GM19035 (cell line): ENCODE measurements around the gene APOBEC3G.

ENCODE experiments used
- ATAC-seq: cut with Tn5 transposase; IDR thresholded peaks from one replicate; pipeline ENCODE4 v1.9.1; 2021; ENCODE audit not compliant: unreplicated experiment

Gene APOBEC3G

GRCh38 chr22:39090426-39091064 lies 13.5 kb downstream of the APOBEC3G start:
- ATAC-seq: no peak

- ATAC-seq: no peak
Observed at GRCh38 chr22:39091126-39092081, 14.3 kb downstream of the APOBEC3G start.

- no peak for ATAC-seq
Observed at GRCh38 chr22:39092111-39092862, 15.2 kb downstream of the APOBEC3G start.

- no peak for ATAC-seq
Observed at GRCh38 chr22:39094717-39095389, 17.8 kb downstream of the APOBEC3G start.

GRCh38 chr22:39095971-39096370 lies 18.9 kb downstream of the APOBEC3G start:
- ATAC-seq: no peak

- no peak for ATAC-seq
Observed at GRCh38 chr22:39097098-39098020, 20.3 kb downstream of the APOBEC3G start, which contains the start of gene APOBEC3H. APOBEC3H (plus strand) TSS chr22:39097244; CDS start chr22:39100279, 3,035 bp downstream.

- ATAC-seq: no peak
Observed at GRCh38 chr22:39098026-39098425, 21.0 kb downstream of the APOBEC3G start.

GRCh38 chr22:39098576-39098975 lies 21.5 kb downstream of the APOBEC3G start:
- ATAC-seq: no peak

GRCh38 chr22:39101226-39101625 lies 24.2 kb downstream of the APOBEC3G start:
- ATAC-seq: no peak

- no peak for ATAC-seq
Observed at GRCh38 chr22:39103431-39103830, 26.4 kb downstream of the APOBEC3G start.

- no peak for ATAC-seq
Observed at GRCh38 chr22:39106326-39106725, 29.3 kb downstream of the APOBEC3G start.

- no peak for ATAC-seq
Observed at GRCh38 chr22:39108487-39108886, 31.4 kb downstream of the APOBEC3G start.

- ATAC-seq: no peak
Observed at GRCh38 chr22:39109361-39109760, 32.3 kb downstream of the APOBEC3G start.

- no peak for ATAC-seq
Observed at GRCh38 chr22:39110631-39111561, 33.8 kb downstream of the APOBEC3G start.

GRCh38 chr22:39114112-39114511 lies 37.0 kb downstream of the APOBEC3G start:
- ATAC-seq: no peak

GRCh38 chr22:39115570-39115969 lies 38.5 kb downstream of the APOBEC3G start:
- ATAC-seq: no peak

- ATAC-seq: no peak
Observed at GRCh38 chr22:39115977-39116621, 39.0 kb downstream of the APOBEC3G start.

GRCh38 chr22:39117585-39118191 lies 40.6 kb downstream of the APOBEC3G start:
- ATAC-seq: no peak
